Measurements from ENCODE around the gene HYOU1.
"Not testable (repeated sequence)": the region's sequence is repeated elsewhere in the genome, so short reads cannot be mapped to it uniquely, and the experiment has no call there.

HYOU1 gene, protein sequence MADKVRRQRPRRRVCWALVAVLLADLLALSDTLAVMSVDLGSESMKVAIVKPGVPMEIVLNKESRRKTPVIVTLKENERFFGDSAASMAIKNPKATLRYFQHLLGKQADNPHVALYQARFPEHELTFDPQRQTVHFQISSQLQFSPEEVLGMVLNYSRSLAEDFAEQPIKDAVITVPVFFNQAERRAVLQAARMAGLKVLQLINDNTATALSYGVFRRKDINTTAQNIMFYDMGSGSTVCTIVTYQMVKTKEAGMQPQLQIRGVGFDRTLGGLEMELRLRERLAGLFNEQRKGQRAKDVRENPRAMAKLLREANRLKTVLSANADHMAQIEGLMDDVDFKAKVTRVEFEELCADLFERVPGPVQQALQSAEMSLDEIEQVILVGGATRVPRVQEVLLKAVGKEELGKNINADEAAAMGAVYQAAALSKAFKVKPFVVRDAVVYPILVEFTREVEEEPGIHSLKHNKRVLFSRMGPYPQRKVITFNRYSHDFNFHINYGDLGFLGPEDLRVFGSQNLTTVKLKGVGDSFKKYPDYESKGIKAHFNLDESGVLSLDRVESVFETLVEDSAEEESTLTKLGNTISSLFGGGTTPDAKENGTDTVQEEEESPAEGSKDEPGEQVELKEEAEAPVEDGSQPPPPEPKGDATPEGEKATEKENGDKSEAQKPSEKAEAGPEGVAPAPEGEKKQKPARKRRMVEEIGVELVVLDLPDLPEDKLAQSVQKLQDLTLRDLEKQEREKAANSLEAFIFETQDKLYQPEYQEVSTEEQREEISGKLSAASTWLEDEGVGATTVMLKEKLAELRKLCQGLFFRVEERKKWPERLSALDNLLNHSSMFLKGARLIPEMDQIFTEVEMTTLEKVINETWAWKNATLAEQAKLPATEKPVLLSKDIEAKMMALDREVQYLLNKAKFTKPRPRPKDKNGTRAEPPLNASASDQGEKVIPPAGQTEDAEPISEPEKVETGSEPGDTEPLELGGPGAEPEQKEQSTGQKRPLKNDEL

DNA sequence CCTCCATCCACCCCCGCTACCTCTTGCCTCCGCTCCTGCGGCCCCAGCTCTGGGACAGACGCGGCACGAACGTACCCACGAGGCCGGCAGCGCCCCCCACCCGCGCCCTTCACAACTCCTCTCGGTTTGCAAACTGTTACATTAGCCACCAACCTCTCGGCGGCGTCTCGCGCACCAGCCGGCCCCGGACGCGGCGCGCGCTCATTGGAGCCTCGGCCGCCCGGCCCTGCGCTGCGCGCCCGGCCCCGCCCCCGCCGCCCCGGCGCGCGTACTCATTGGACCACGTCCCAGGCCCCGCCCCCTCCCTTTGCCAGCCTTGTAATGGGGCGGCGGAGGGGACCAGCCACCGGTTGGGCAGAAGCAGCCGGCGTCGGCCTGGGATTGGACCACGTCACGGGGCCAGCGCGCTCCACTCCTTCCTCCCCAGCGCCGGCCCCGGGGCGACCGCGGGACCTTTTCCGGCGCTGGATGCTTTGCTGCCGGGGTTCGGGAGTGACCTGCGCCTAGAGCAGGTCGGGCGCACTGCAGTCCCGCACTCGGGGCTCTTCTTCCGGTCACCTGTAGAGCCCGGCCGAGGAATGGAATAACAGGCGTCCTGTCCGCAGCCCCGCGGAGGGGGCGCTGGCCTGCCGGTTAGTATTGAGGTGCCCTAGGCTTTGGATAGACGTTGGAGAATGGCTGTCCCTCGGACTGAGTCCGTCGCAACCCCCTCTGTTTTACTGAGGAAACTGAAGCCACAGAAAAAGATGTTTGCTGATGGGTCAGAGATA is at the start of gene HYOU1:
Gene HYOU1, minus strand, starts transcription at position 206 of the 770 bp plus-strand sequence. CDS start 1,045 bp downstream, outside the sequence.
- TF ChIP-seq ZC3H10 (CRISPR knock-in tag; IDR thresholded peaks at IDR 0.05) (no peak), CREB5 (CRISPR knock-in tag; IDR thresholded peaks at IDR 0.05; ENCODE audit: low read depth) (no peak), ZFP30 (CRISPR knock-in tag; IDR thresholded peaks at IDR 0.05) (no peak), ARNTL (CRISPR knock-in tag; IDR thresholded peaks at IDR 0.05; ENCODE audit: borderline replicate concordance, low read depth) (no peak), CSDC2 (CRISPR knock-in tag; IDR thresholded peaks at IDR 0.05) (no peak), ZNF70 (CRISPR knock-in tag; IDR thresholded peaks at IDR 0.05) (no peak), GLIS3 (CRISPR knock-in tag; IDR thresholded peaks at IDR 0.05) (no peak), TCF4 (CRISPR knock-in tag; IDR thresholded peaks at IDR 0.05; ENCODE audit: borderline replicate concordance) (no peak), ZNF565 (CRISPR knock-in tag; conservative IDR thresholded peaks at IDR 0.05; ENCODE audit: low read depth) (no peak), PPARA (CRISPR knock-in tag; IDR thresholded peaks at IDR 0.05; ENCODE audit: borderline replicate concordance) (no peak), SNAI2 (CRISPR knock-in tag; IDR thresholded peaks at IDR 0.05) (no peak)
- ATAC-seq = peak; percentile 94

DNA sequence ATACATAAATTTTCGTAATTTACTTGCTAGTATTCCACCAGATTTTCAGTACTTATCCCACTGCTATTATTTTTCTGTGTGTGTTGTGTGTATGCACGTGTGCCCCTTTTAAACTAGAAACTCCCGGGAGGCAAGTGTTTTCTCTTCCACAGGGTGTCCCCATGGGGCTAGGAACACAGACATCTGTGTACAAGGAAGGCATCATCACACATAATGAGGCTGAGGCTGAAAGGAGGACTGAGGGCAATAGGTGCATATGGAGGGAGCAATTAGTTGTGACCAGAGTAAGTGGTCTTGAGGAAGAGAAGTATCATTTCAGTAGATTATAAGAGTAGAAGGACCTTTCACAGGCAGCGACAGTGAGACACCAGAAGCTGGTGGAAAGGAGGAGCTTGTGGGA is 46.8 kb upstream of the HYOU1 start:
- TF ChIP-seq TSHZ2 (CRISPR knock-in tag; IDR thresholded peaks at IDR 0.05) (no peak), ISL1 (CRISPR knock-in tag; IDR thresholded peaks at IDR 0.05) (no peak), ZFP30 (CRISPR knock-in tag; IDR thresholded peaks at IDR 0.05) (no peak), BACH2 (CRISPR knock-in tag; IDR thresholded peaks at IDR 0.05; ENCODE audit: borderline replicate concordance) (no peak), ZC3H10 (CRISPR knock-in tag; IDR thresholded peaks at IDR 0.05) (no peak)
- TF ChIP-seq, protein P1, sequence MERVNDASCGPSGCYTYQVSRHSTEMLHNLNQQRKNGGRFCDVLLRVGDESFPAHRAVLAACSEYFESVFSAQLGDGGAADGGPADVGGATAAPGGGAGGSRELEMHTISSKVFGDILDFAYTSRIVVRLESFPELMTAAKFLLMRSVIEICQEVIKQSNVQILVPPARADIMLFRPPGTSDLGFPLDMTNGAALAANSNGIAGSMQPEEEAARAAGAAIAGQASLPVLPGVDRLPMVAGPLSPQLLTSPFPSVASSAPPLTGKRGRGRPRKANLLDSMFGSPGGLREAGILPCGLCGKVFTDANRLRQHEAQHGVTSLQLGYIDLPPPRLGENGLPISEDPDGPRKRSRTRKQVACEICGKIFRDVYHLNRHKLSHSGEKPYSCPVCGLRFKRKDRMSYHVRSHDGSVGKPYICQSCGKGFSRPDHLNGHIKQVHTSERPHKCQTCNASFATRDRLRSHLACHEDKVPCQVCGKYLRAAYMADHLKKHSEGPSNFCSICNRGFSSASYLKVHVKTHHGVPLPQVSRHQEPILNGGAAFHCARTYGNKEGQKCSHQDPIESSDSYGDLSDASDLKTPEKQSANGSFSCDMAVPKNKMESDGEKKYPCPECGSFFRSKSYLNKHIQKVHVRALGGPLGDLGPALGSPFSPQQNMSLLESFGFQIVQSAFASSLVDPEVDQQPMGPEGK (CRISPR knock-in tag; IDR thresholded peaks at IDR 0.05; ENCODE audit: borderline replicate concordance) = no peak

GRCh38 chr11:119103161-119103664 is 46.2 kb upstream of the HYOU1 start:
- not testable (repeated sequence) for ATAC-seq

More for the DNA sequence above, 46.8 kb upstream of the HYOU1 start:
- ATAC-seq = no peak

- peak; percentile 91 for ATAC-seq
- TF ChIP-seq ZFP3 (CRISPR knock-in tag; IDR thresholded peaks at IDR 0.05) (peak; percentile 81), TOX (CRISPR knock-in tag; IDR thresholded peaks at IDR 0.05; ENCODE audit: borderline replicate concordance) (no peak), SNAI2 (CRISPR knock-in tag; IDR thresholded peaks at IDR 0.05) (no peak), ISL1 (CRISPR knock-in tag; IDR thresholded peaks at IDR 0.05) (no peak)
- TF ChIP-seq, protein P2, sequence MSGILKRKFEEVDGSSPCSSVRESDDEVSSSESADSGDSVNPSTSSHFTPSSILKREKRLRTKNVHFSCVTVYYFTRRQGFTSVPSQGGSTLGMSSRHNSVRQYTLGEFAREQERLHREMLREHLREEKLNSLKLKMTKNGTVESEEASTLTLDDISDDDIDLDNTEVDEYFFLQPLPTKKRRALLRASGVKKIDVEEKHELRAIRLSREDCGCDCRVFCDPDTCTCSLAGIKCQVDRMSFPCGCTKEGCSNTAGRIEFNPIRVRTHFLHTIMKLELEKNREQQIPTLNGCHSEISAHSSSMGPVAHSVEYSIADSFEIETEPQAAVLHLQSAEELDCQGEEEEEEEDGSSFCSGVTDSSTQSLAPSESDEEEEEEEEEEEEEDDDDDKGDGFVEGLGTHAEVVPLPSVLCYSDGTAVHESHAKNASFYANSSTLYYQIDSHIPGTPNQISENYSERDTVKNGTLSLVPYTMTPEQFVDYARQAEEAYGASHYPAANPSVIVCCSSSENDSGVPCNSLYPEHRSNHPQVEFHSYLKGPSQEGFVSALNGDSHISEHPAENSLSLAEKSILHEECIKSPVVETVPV (CRISPR knock-in tag; IDR thresholded peaks at IDR 0.05) = no peak
Observed at GRCh38 chr11:119101759-119102423, 44.9 kb upstream of the HYOU1 start, which contains the start of gene DPAGT1. Gene DPAGT1, minus strand, starts transcription at chr11:119101853. Its CDS starts 198 bp downstream, at chr11:119101655.

Measured in SK-N-SH treated with all-trans-retinoic acid at 6 μM for 48 hours (cell line).